Fibroblast of pulmonary artery (primary cell): ENCODE data around the gene MAGI2.

Experiments
- DNase-seq: peaks from one replicate; pipeline ENCODE4 v3.0.0-alpha.2; 2010; ENCODE audit warnings: low read depth
- H3K4me3 ChIP-seq: replicated peaks from 2 replicates; pipeline ENCODE4 v1.5.1; 2011; ENCODE audit warnings: low read depth, mild to moderate bottlenecking, control low read depth, low read length, moderate library complexity
- CTCF ChIP-seq: IDR thresholded peaks from 2 replicates; pipeline ENCODE4 v1.5.1; 2011; ENCODE audit warnings: mild to moderate bottlenecking, control low read depth, low read length, inconsistent platforms; ENCODE audit errors: missing control alignments

MAGI2 gene

DNA sequence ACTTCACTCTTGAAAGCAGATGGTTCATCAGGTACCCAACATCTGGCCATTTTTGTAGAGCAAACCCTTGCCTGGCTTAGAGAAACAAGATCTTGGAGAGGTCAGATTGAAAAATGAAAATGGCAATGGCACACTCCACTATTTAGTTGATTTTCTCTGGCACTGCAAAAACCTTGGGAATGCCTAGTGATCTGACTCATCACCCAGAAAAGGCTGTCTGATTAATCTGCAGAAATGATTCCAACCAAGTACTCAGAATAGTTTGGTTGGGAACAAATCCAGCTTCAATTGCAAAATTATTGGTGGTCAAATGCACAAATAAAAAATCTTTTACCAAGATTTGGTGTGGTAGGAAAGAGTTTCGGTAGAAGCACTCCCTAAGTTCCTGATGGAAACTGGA lies 1303.7 kb downstream of the MAGI2 start:
- no peak overlapping the region for H3K4me3 ChIP-seq
- TF ChIP-seq CTCF, result no peak
- DNase-seq, result peak; percentile 53

DNA sequence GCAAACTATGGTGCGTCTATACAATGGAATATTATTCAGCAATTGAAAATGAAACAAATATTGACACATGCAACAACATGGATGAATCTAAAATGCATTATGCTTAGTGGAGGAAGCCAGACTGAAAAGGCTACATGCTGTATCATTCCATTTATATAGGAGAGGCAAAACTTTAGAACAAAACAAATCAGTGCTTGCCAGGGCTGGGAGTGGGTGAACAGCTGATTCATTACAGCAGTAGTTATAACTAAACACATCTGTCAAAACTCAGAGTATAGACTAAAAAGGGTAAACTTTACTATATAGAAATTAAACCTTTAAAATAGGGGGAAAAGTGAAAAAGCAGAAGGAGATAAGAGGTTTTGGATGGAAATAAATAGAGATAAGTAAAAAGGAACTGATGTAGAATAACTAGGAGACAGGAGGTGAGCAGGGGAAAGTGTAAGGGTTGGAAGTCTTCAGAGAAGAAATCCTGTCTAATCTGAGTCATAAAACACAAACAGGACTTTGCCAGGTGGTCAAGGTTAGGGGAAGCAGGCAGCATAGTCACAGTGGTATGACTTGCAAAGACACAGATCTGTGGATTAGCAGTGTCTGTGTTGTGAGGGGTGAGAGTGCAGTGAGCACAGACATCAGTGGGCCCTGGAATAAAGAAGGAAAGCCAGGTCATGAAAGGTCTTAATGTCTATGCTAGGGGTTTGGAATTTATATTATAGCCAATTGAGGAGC lies 1305.1 kb downstream of the MAGI2 start:
- no peak overlapping the region for H3K4me3 ChIP-seq
- no peak for DNase-seq
- no peak for TF ChIP-seq CTCF

GRCh38 chr7:78146546-78146945 lies 1306.9 kb downstream of the MAGI2 start:
- DNase-seq, result no peak
- TF ChIP-seq CTCF, result no peak
- H3K4me3 ChIP-seq, result no peak overlapping the region

DNA sequence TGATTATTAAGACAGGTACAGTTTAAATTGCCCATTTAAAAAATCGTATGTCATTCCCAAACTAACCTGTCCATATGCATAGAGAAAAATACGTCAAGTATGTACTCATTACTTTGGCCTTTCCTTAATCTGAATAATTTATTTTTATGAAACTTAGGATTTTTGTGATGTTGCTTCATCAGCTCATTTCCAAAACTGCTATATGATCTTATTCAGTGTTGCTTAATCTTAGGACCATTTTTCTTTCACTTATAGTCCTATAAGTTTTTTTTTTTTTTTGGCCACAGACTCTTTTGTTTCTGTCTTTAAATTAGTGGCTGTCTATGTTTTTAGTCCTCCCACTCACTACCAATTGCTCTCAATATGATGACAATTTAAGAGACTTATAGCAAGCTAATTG lies 1309.8 kb downstream of the MAGI2 start:
- no peak for TF ChIP-seq CTCF
- H3K4me3 ChIP-seq, result no peak overlapping the region
- no peak for DNase-seq

DNA sequence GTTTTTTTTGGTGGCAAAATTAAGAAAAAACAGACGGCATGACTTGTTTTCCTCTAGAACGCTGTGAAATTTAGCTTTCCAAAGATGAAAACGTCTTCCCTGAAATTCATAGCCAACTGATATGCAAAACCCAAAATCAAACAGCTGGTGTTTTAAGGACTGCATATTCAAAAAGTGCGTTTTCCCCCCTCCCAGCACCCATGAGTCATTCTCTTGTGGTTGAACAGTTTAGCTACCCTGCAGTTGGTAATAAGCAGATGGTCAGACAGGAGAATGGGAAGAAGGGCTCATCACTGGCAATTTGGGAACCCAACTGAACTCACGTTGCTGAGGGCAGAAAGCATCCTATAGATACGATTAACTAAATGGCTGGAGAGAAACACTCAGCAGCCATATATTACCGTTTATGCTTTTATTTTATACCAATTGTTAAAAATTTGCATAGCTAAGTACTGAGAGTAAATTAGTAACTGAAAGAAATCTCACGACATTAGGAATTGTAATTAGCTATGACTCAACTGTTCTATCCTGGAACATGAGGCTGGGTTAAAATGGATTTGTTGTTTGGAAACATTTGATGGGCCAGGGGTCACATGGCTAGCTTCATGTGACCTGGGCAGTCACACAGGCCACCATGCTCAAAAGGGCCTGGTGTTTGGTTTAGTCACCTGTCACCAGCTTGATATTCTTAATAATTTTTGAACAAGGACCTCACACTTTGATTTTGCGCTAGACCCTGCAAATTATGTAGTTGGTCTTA lies 1311.8 kb downstream of the MAGI2 start:
- TF ChIP-seq CTCF, result no peak
- H3K4me3 ChIP-seq, result no peak overlapping the region
- peak; percentile 14 for DNase-seq

- no peak for TF ChIP-seq CTCF
- no peak for DNase-seq
- H3K4me3 ChIP-seq, result no peak overlapping the region
Observed at GRCh38 chr7:78140109-78140508, 1313.4 kb downstream of the MAGI2 start.
